Neural cell (in vitro differentiated cells): ENCODE results near the gene OTOR. TPM values are rescaled to one million over a fixed set of nuclear protein-coding genes. Genes with fewer than 3 reads are reported as not detected.

Experiments
- H2AFZ ChIP-seq: fragments of 200-600, 300-800 bp; sonication (generic), shearing (Covaris generic); 2 replicates; pipeline ENCODE4 v1.6.0; 2014; ENCODE audit warnings: low read depth, mild to moderate bottlenecking, antibody characterized with exemption, low read length, moderate library complexity
- H3F3A ChIP-seq: fragments of 200-600 bp; shearing (Covaris generic); 2 replicates; pipeline ENCODE4 v1.6.1; 2016; ENCODE audit warnings: mild to moderate bottlenecking, moderate library complexity, mixed read lengths, antibody characterized with exemption, low read length; ENCODE audit not compliant: insufficient read depth, poor library complexity, severe bottlenecking
- H3K27ac ChIP-seq: fragments of 200-600, 300-800 bp; sonication (generic), shearing (Covaris generic); 2 replicates; pipeline ENCODE4 v1.5.1; 2014; ENCODE audit warnings: mild to moderate bottlenecking, low read length, moderate library complexity
- H3K27me3 ChIP-seq: fragments of 300-800, 200-600 bp; sonication (generic), shearing (Covaris generic); 2 replicates; pipeline ENCODE4 v1.6.0; 2014; ENCODE audit warnings: mild to moderate bottlenecking, low read depth, low read length, moderate library complexity; ENCODE audit not compliant: insufficient read depth
- H3K36me3 ChIP-seq: fragments of 300-800, 200-600 bp; sonication (generic), shearing (Covaris generic); 2 replicates; pipeline ENCODE4 v1.5.1; 2014; ENCODE audit warnings: mild to moderate bottlenecking, antibody characterized with exemption, low read length, moderate library complexity; ENCODE audit not compliant: insufficient read depth
- H3K4me2 ChIP-seq: fragments of 300-800, 200-600 bp; sonication (generic), shearing (Covaris generic); 2 replicates; pipeline ENCODE4 v1.6.0; 2014; ENCODE audit warnings: mild to moderate bottlenecking, low read length
- H3K4me3 ChIP-seq: fragments of 300-800, 200-600 bp; sonication (generic), shearing (Covaris generic); 2 replicates; pipeline ENCODE4 v1.5.1; 2014; ENCODE audit warnings: mild to moderate bottlenecking, low read length, moderate library complexity
- H3K79me2 ChIP-seq: fragments of 200-600 bp; shearing (Covaris generic); replicated peaks from 2 replicates; pipeline ENCODE4 v1.6.0; 2014; ENCODE audit warnings: mild to moderate bottlenecking, low read length, moderate library complexity; ENCODE audit not compliant: insufficient read depth
- H3K9ac ChIP-seq: fragments of 300-800, 200-600 bp; sonication (generic), shearing (Covaris generic); 2 replicates; pipeline ENCODE4 v1.6.1; 2016; ENCODE audit warnings: mild to moderate bottlenecking, low read length, mixed read lengths
- H3K9me2 ChIP-seq: fragments of 200-600 bp; shearing (Covaris generic); 2 replicates; pipeline ENCODE4 v1.6.1; 2016; ENCODE audit warnings: mild to moderate bottlenecking, low read length, mixed read lengths; ENCODE audit not compliant: insufficient read depth
- H3K9me3 ChIP-seq: fragments of 200-600, 300-800 bp; sonication (generic), shearing (Covaris generic); 2 replicates; pipeline ENCODE4 v1.6.1; 2016; ENCODE audit warnings: mild to moderate bottlenecking, mixed run types, low read length, moderate library complexity, mixed read lengths
- H4K20me1 ChIP-seq: fragments of 200-600 bp; shearing (Covaris generic); 2 replicates; pipeline ENCODE4 v1.6.1; 2016; ENCODE audit warnings: mild to moderate bottlenecking, mixed run types; ENCODE audit not compliant: insufficient read depth
- CTCF ChIP-seq: fragments of 450-650 bp; IDR thresholded peaks from 2 replicates; pipeline ENCODE4 v1.5.1; 2014; ENCODE audit warnings: antibody characterized with exemption, mild to moderate bottlenecking, moderate library complexity; ENCODE audit not compliant: poor library complexity, severe bottlenecking
- EP300 ChIP-seq: fragments of 450-650 bp; conservative IDR thresholded peaks from 2 replicates; pipeline ENCODE4 v1.6.1; 2014; ENCODE audit warnings: antibody characterized with exemption, mild to moderate bottlenecking, moderate library complexity; ENCODE audit not compliant: poor library complexity, severe bottlenecking
- EZH2 ChIP-seq: fragments of 200-600, 300-800 bp; shearing (Covaris generic), sonication (generic); IDR thresholded peaks from 2 replicates; pipeline ENCODE4 v1.6.1; 2014; ENCODE audit warnings: antibody characterized with exemption, low read length, borderline replicate concordance, mild to moderate bottlenecking; ENCODE audit not compliant: insufficient read depth, poor library complexity, severe bottlenecking
- MXI1 ChIP-seq: fragments of 450-650 bp; conservative IDR thresholded peaks from 2 replicates; pipeline ENCODE4 v1.6.1; 2014; ENCODE audit warnings: antibody characterized with exemption, mild to moderate bottlenecking; ENCODE audit not compliant: poor library complexity, severe bottlenecking
- POLR2AphosphoS5 ChIP-seq: IDR thresholded peaks from 2 replicates; pipeline ENCODE4 v1.6.1; 2012
- RAD21 ChIP-seq: fragments of 450-650 bp; conservative IDR thresholded peaks from 2 replicates; pipeline ENCODE4 v1.6.1; 2014; ENCODE audit warnings: antibody characterized with exemption, mild to moderate bottlenecking, moderate library complexity
- SMC3 ChIP-seq: fragments of 450-650 bp; conservative IDR thresholded peaks from 2 replicates; pipeline ENCODE4 v1.6.1; 2014; ENCODE audit warnings: antibody characterized with exemption, mild to moderate bottlenecking, moderate library complexity; ENCODE audit not compliant: poor library complexity
- TAF1 ChIP-seq: IDR thresholded peaks from 2 replicates; pipeline ENCODE4 v1.6.1; 2012; ENCODE audit warnings: low read depth
- polyA plus RNA-seq: library from polyadenylated mRNA; depleted of rRNA; stranded (reverse); fragments of >200 nt; gene quantifications from 2 replicates; pipeline ENCODE4 v1.2.3, GENCODE V29; 2014
- TF ChIP-seq, protein P1 (sequence below): IDR thresholded peaks from 2 replicates; pipeline ENCODE4 v1.6.1; 2012; ENCODE audit warnings: borderline replicate concordance

The OTOR gene
- polyA plus RNA-seq, 1 donor from 2014 or later, result not detected

GRCh38 chr20:16760431-16761304 is 12.5 kb downstream of the OTOR start:
- no peaks in the 10 kb centered on the region for H3K79me2 ChIP-seq
- no peak overlapping the region for H3K4me3 ChIP-seq
- H2AFZ ChIP-seq, result no peak overlapping the region
- TF ChIP-seq EP300, result no peak
- no peak for TF ChIP-seq MXI1
- TF ChIP-seq SMC3, result no peak
- TF ChIP-seq, protein P1, sequence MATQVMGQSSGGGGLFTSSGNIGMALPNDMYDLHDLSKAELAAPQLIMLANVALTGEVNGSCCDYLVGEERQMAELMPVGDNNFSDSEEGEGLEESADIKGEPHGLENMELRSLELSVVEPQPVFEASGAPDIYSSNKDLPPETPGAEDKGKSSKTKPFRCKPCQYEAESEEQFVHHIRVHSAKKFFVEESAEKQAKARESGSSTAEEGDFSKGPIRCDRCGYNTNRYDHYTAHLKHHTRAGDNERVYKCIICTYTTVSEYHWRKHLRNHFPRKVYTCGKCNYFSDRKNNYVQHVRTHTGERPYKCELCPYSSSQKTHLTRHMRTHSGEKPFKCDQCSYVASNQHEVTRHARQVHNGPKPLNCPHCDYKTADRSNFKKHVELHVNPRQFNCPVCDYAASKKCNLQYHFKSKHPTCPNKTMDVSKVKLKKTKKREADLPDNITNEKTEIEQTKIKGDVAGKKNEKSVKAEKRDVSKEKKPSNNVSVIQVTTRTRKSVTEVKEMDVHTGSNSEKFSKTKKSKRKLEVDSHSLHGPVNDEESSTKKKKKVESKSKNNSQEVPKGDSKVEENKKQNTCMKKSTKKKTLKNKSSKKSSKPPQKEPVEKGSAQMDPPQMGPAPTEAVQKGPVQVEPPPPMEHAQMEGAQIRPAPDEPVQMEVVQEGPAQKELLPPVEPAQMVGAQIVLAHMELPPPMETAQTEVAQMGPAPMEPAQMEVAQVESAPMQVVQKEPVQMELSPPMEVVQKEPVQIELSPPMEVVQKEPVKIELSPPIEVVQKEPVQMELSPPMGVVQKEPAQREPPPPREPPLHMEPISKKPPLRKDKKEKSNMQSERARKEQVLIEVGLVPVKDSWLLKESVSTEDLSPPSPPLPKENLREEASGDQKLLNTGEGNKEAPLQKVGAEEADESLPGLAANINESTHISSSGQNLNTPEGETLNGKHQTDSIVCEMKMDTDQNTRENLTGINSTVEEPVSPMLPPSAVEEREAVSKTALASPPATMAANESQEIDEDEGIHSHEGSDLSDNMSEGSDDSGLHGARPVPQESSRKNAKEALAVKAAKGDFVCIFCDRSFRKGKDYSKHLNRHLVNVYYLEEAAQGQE, result no peak
- TF ChIP-seq CTCF, result no peak
- no peak for TF ChIP-seq POLR2AphosphoS5
- no peak for TF ChIP-seq EZH2
- no peaks in the 10 kb centered on the region for H3K9me2 ChIP-seq
- H3F3A ChIP-seq, result no peaks in the 10 kb centered on the region
- no peak overlapping the region for H3K9ac ChIP-seq
- no peaks in the 10 kb centered on the region for H3K27me3 ChIP-seq
- no peaks in the 10 kb centered on the region for H4K20me1 ChIP-seq
- H3K27ac ChIP-seq, result no peak overlapping the region
- H3K4me2 ChIP-seq, result no peak overlapping the region
- H3K36me3 ChIP-seq, result no peaks in the 10 kb centered on the region
- no peaks in the 10 kb centered on the region for H3K9me3 ChIP-seq

DNA sequence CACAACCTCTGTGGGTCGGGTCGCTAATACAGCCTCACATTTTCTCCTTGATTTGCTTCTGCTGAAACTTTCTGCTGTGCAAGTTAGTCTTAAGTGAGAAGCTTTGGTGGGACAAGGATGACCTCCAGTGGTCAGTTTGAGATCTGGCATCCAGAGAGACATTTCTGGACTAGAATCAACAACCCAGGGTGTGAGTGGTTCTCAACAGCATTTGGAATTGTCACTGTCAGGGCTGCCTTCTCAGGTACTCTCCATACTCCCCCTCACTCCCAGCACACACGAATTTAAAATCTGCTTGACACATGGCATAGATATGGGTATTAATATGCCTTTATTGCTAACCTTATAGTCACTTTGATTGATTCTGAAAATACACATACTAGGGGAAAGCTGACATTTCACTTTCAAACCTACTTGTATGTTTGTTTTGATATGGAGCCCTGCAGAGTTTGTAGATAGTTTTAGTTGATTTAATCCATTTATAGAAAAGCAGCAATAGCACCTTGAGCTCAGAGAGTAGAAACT is 13.2 kb downstream of the OTOR start:
- H3K27ac ChIP-seq, result no peak overlapping the region
- H3K9ac ChIP-seq, result no peak overlapping the region
- no peaks in the 10 kb centered on the region for H4K20me1 ChIP-seq
- H3F3A ChIP-seq, result no peaks in the 10 kb centered on the region
- H3K4me3 ChIP-seq, result no peak overlapping the region
- H3K9me3 ChIP-seq, result no peaks in the 10 kb centered on the region
- TF ChIP-seq RAD21 (peak; percentile 94), TAF1 (no peak), SMC3 (peak; percentile 89), CTCF (peak; percentile 90)
- no peaks in the 10 kb centered on the region for H3K36me3 ChIP-seq
- H3K4me2 ChIP-seq, result no peak overlapping the region
- no peaks in the 10 kb centered on the region for H3K27me3 ChIP-seq
- H2AFZ ChIP-seq, result no peak overlapping the region
- H3K9me2 ChIP-seq, result no peaks in the 10 kb centered on the region
- H3K79me2 ChIP-seq, result no peaks in the 10 kb centered on the region
